ENCODE measurements around the gene FDXR. TPM values are rescaled to one million over a fixed set of nuclear protein-coding genes. Genes with fewer than 3 reads are reported as not detected.

The FDXR gene
- total RNA-seq, 2 donors from 2014 or later, result 14.3 to 25.7 TPM

GRCh38 chr17:74904687-74905409 is 32.1 kb upstream of the FDXR start:
- Histone ChIP-seq H3K4me1 (no peaks in the 10 kb centered on the region), H3K9me3 (no peaks in the 10 kb centered on the region), H3K4me3 (no peak overlapping the region), H3K27me3 (no peaks in the 10 kb centered on the region), H3K36me3 (replicated peaks in 1 of 2; ENCODE audit: insufficient read depth in 1 of 2, low read depth in 2 of 2) (no peaks in the 10 kb centered on the region), H3K27ac (no peak overlapping the region)
- intact Hi-C loops (cut with DNase I), result no loop called here
- no peak for ATAC-seq
- no peak for DNase-seq
- TF ChIP-seq CTCF (IDR thresholded peaks at IDR 0.05), result no peak
- no peak for TF ChIP-seq POLR2A (IDR thresholded peaks at IDR 0.05)
- 77 to 79% methylated on average over 6 to 7 of the region's 7 CpGs for WGBS, 2 donors

DNA sequence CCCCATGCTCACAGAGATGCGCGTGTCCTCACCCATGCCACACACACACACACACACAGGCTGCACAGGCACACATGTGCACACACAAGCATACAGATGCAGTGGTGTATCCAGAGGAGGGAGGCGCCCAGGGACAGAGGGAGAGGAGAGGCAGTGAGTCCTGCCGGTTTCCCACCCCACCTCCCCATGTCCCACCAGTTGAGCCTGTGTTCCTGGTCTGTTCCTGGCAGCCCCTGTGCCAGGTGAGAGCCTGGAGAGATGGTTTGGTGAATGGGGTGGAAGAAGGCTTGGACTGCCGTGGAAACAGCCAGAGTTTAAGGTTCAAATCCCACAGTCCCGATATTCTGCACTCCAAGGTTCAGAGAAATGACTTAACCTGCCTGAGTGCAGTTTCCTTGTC is 30.9 kb upstream of the FDXR start:
- Histone ChIP-seq H3K4me3 (no peak overlapping the region), H3K27me3 (no peaks in the 10 kb centered on the region), H3K36me3 (replicated peaks in 1 of 2; ENCODE audit: insufficient read depth in 1 of 2, low read depth in 2 of 2) (no peaks in the 10 kb centered on the region), H3K9me3 (no peaks in the 10 kb centered on the region), H3K27ac (no peak overlapping the region), H3K4me1 (no peaks in the 10 kb centered on the region)
- DNase-seq, result no peak
- WGBS, 2 donors, result 55 to 67% methylated on average over 4 to 6 of the region's 6 CpGs
- intact Hi-C loops (cut with DNase I), result no loop called here
- ATAC-seq, result no peak
- TF ChIP-seq CTCF (IDR thresholded peaks at IDR 0.05) (no peak), POLR2A (IDR thresholded peaks at IDR 0.05) (no peak)

GRCh38 chr17:74903034-74903433 is 30.2 kb upstream of the FDXR start:
- TF ChIP-seq CTCF (IDR thresholded peaks at IDR 0.05) (no peak), POLR2A (IDR thresholded peaks at IDR 0.05) (no peak)
- Histone ChIP-seq H3K9me3 (no peaks in the 10 kb centered on the region), H3K27ac (no peak overlapping the region), H3K4me1 (no peaks in the 10 kb centered on the region), H3K4me3 (no peak overlapping the region), H3K36me3 (replicated peaks in 1 of 2; ENCODE audit: insufficient read depth in 1 of 2, low read depth in 2 of 2) (no peaks in the 10 kb centered on the region), H3K27me3 (no peaks in the 10 kb centered on the region)
- DNase-seq (no peak), ATAC-seq (no peak)
- intact Hi-C loops (cut with DNase I), result no loop called here
- WGBS, 2 donors, result 82 to 83% methylated on average over 9 of the region's 9 CpGs

- Histone ChIP-seq H3K4me1 (no peaks in the 10 kb centered on the region), H3K27me3 (no peaks in the 10 kb centered on the region), H3K9me3 (no peaks in the 10 kb centered on the region), H3K4me3 (no peak overlapping the region), H3K27ac (no peak overlapping the region), H3K36me3 (replicated peaks in 1 of 2; ENCODE audit: insufficient read depth in 1 of 2, low read depth in 2 of 2) (no peaks in the 10 kb centered on the region)
- 63 to 72% methylated on average over 13 to 14 of the region's 14 CpGs for WGBS, 2 donors
- ATAC-seq (no peak), DNase-seq (no peak)
- intact Hi-C loops (cut with DNase I), result no loop called here
- TF ChIP-seq POLR2A (IDR thresholded peaks at IDR 0.05) (no peak), CTCF (IDR thresholded peaks at IDR 0.05) (no peak)
These were observed 28.8 kb upstream of the FDXR start for GRCh38 chr17:74901353-74902135.
